Peyer's patch (tissue), 4 donors: ENCODE measurements around the gene APELA. TPM values are rescaled to one million over a fixed set of nuclear protein-coding genes. Genes with fewer than 3 reads are reported as not detected.

Source experiments
- DNase-seq, 3 donors: peaks; one replicate each; pipeline ENCODE4 v3.0.0-alpha.2; 2017 to 2019
- H3K27ac ChIP-seq, 4 donors: fragments of 200-600 bp; sonication (generic); one replicate each; pipeline ENCODE4 v1.5.1; 2016 to 2019
- H3K27me3 ChIP-seq, 2 donors: fragments of 200-600 bp; sonication (generic); one replicate each; pipeline ENCODE4 v1.5.1; 2019
- H3K36me3 ChIP-seq, 3 donors: fragments of 200-600 bp; sonication (generic); one replicate each; pipeline ENCODE4 v1.5.1; 2016 to 2019
- H3K4me1 ChIP-seq, 4 donors: fragments of 200-600 bp; sonication (generic); one replicate each; pipeline ENCODE4 v1.5.1; 2016 to 2019
- H3K4me3 ChIP-seq, 4 donors: fragments of 200-600 bp; sonication (generic); 1 replicate in 3 of 4; 2 replicates in 1 of 4; pipeline ENCODE4 v1.5.1; 2016 to 2019; ENCODE audit warnings: mild to moderate bottlenecking in 1 of 4
- H3K9me3 ChIP-seq, 4 donors: fragments of 200-600 bp; sonication (generic); one replicate each; pipeline ENCODE4 v1.5.1; 2016 to 2019; ENCODE audit warnings: mild to moderate bottlenecking in 1 of 4
- POLR2A ChIP-seq, 2 donors: fragments of 450-650 bp; IDR thresholded peaks; one replicate each; pipeline ENCODE4 v1.5.1; 2017; ENCODE audit warnings: antibody characterized with exemption in 2 of 2, mild to moderate bottlenecking in 2 of 2, moderate library complexity in 2 of 2
- total RNA-seq, 4 donors: library from RNA; depleted of rRNA; stranded (reverse); fragments of >200 nt; gene quantifications; one replicate each; pipeline ENCODE4 v1.1.0, GENCODE V29; 2016
- TF ChIP-seq, protein P1 (sequence below), 6 experiments: fragments of 450-650 bp in 4 of 6; fragments of 200-600 bp in 2 of 6; sonication (generic) in 1 of 6; IDR thresholded peaks; one replicate each; pipeline ENCODE4 v1.5.1; 2017 to 2019; ENCODE audit warnings: antibody characterized with exemption in 6 of 6, mild to moderate bottlenecking in 3 of 6, moderate library complexity in 1 of 6

Gene APELA
- total RNA-seq, 4 donors from 2014 or later = not detected

DNA sequence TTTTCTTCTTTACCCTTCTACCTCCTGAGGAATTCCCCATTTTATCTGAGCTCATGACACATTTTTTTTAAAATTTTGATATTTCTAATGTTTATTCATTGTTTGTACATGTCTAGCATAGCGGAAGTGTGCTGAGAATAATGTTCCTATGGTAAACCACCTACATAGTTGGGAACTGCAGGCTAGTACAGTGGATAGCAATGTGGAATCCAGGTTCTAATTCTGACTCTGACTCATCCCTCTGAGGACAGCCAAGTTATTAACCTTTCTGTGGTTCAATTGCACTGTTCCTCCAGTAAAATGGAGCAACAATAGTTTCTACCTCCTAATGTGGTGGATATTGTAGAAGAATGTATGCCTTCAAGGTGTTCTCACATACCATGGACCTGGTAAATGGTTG, 20.6 kb upstream of the APELA start:
- Histone ChIP-seq H3K4me1 (no peaks in the 10 kb centered on the region), H3K27ac (no peak overlapping the region), H3K27me3 (no peaks in the 10 kb centered on the region), H3K36me3 (no peaks in the 10 kb centered on the region), H3K4me3 (no peak overlapping the region), H3K9me3 (no peaks in the 10 kb centered on the region)
- TF ChIP-seq, protein P1, sequence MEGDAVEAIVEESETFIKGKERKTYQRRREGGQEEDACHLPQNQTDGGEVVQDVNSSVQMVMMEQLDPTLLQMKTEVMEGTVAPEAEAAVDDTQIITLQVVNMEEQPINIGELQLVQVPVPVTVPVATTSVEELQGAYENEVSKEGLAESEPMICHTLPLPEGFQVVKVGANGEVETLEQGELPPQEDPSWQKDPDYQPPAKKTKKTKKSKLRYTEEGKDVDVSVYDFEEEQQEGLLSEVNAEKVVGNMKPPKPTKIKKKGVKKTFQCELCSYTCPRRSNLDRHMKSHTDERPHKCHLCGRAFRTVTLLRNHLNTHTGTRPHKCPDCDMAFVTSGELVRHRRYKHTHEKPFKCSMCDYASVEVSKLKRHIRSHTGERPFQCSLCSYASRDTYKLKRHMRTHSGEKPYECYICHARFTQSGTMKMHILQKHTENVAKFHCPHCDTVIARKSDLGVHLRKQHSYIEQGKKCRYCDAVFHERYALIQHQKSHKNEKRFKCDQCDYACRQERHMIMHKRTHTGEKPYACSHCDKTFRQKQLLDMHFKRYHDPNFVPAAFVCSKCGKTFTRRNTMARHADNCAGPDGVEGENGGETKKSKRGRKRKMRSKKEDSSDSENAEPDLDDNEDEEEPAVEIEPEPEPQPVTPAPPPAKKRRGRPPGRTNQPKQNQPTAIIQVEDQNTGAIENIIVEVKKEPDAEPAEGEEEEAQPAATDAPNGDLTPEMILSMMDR (IDR thresholded peaks at IDR 0.05) = no peak
- TF ChIP-seq POLR2A (IDR thresholded peaks at IDR 0.05) = no peak
- DNase-seq = no peak

DNA sequence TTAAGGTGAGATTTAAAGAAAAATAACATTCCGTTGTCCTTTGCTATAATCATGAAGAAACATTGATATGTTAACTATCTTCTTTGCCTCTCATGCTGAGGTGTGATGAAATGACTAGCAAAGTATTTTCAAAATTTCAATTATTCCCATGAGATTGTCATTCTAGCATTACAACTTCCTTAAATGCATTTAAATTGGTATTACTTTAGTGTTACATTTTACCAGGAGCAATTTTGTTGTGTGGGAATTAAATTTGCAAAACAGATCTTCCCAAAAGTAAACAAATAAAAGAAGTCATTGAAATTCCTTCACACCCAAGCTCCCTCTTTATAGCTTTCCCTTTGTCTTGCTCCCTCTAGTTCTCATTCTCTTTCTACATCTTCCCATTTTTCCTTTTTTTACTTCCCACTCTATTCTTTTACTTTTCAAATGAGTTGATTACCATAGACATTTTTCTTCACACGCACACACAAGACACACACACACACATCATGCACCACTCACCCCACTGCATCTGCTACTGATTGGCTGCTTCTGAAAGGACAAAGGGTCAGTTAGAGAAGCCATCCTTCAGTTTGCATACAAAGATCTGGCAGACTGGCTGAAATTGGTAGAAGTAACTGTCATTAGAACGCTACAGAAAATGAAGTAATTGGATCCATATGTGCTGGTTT, 10.0 kb upstream of the APELA start:
- TF ChIP-seq, protein P1 (IDR thresholded peaks at IDR 0.05) = no peak
- TF ChIP-seq POLR2A (IDR thresholded peaks at IDR 0.05) = no peak
- Histone ChIP-seq H3K4me1 (no peaks in the 10 kb centered on the region), H3K36me3 (no peaks in the 10 kb centered on the region), H3K4me3 (no peak overlapping the region), H3K27ac (no peak overlapping the region), H3K27me3 (no peaks in the 10 kb centered on the region), H3K9me3 (no peaks in the 10 kb centered on the region)
- DNase-seq = no peak

DNA sequence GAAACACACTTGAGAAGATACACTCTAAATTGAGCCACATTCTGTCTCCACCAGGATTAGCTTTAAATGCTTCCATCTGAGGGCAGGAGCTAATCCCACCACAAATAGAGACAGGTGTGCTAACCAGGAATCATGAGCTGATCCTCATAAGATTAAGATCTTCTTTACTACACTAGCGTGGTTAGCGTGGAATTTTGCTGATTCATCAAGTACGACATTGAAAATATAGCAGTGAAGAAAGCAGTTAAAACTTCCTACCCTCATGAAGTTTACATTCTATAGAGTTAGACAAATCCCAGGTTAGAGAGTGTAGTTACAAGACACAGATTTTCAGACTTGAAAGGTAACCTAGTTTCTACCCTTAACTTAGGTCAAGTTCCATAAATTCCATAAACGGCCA, 5.3 kb upstream of the APELA start:
- Histone ChIP-seq H3K27me3 (no peaks in the 10 kb centered on the region), H3K27ac (no peak overlapping the region), H3K4me1 (no peaks in the 10 kb centered on the region), H3K4me3 (no peak overlapping the region), H3K36me3 (no peaks in the 10 kb centered on the region), H3K9me3 (no peaks in the 10 kb centered on the region)
- TF ChIP-seq, protein P1 (IDR thresholded peaks at IDR 0.05) = no peak
- TF ChIP-seq POLR2A (IDR thresholded peaks at IDR 0.05) = no peak
- DNase-seq = no peak

DNA sequence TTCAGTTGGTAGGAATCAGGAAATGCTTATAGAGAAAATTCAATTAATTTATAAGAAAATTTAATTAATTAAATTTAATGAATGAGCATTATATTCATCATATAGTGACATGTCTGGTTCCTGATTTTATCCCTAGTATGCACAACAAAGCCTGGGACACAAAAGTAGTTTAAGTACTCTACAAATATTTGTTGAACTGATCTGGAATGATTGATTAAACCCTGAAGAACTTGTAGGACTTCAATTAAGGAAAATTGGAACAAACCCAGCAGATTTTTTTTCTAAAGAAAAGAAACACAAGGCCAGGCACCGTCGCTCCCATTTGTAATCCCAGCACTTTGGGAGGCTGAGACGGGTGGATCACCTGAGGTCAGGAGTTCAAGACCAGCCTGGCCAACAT, 4.5 kb upstream of the APELA start:
- DNase-seq = no peak
- H3K27me3 ChIP-seq = no peaks in the 10 kb centered on the region
- no peaks in the 10 kb centered on the region for H3K4me1 ChIP-seq
- H3K27ac ChIP-seq = no peak overlapping the region
- H3K4me3 ChIP-seq = no peak overlapping the region
- no peaks in the 10 kb centered on the region for H3K9me3 ChIP-seq
- no peaks in the 10 kb centered on the region for H3K36me3 ChIP-seq
- TF ChIP-seq, protein P1 (IDR thresholded peaks at IDR 0.05) = no peak

DNA sequence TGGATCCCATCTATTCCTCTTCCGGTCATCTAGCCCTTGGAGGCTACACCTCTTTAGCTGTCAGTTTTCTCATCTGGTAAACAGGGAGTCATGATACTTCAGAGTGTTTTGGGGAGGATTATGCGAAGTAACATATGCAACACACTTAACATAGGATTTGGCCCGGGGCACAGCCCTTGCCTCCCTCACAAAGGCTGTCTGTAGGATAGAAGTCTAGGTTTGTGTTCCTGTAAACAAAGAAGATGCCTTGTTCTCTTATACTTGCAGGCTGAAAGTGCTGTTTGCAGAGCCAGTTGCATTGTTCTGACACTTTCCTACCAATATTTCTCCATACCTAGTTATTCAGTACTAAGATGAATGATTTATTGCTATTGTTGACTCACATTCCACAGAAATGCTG, 2.2 kb upstream of the APELA start:
- Histone ChIP-seq H3K27ac (no peak overlapping the region), H3K4me1 (no peaks in the 10 kb centered on the region), H3K4me3 (no peak overlapping the region), H3K9me3 (no peaks in the 10 kb centered on the region), H3K27me3 (no peaks in the 10 kb centered on the region), H3K36me3 (no peaks in the 10 kb centered on the region)
- no peak for TF ChIP-seq POLR2A (IDR thresholded peaks at IDR 0.05)
- TF ChIP-seq, protein P1 (IDR thresholded peaks at IDR 0.05) = no peak
- DNase-seq = no peak
